GM18508 (cell line): Measurements from ENCODE around the gene MBD5.
"Not testable (repeated sequence)": the region's sequence is repeated elsewhere in the genome, so short reads cannot be mapped to it uniquely, and the experiment has no call there.

ENCODE experiments used
- ATAC-seq: cut with Tn5 transposase; IDR thresholded peaks from one replicate; pipeline ENCODE4 v1.9.1; 2021; ENCODE audit warnings: moderate number of reproducible peaks; ENCODE audit not compliant: insufficient read depth, unreplicated experiment

The MBD5 gene

GRCh38 chr2:148021059-148021861 lies at the start of gene MBD5:
Gene MBD5, plus strand, starts transcription at chr2:148021091.
- peak; percentile 27 for ATAC-seq

GRCh38 chr2:147976102-147976501 lies 44.8 kb upstream of the MBD5 start:
- ATAC-seq: no peak

- no peak for ATAC-seq
These were observed 43.2 kb upstream of the MBD5 start for GRCh38 chr2:147977679-147978078.

GRCh38 chr2:147980940-147981528 lies 39.9 kb upstream of the MBD5 start:
- ATAC-seq: no peak

GRCh38 chr2:147989102-147989501 lies 31.8 kb upstream of the MBD5 start:
- no peak for ATAC-seq

GRCh38 chr2:147989809-147990403 lies 31.0 kb upstream of the MBD5 start:
- ATAC-seq: peak; percentile 72

- not testable (repeated sequence) for ATAC-seq
These were observed 25.9 kb upstream of the MBD5 start for GRCh38 chr2:147994965-147995364.

- ATAC-seq: no peak
These were observed 24.1 kb upstream of the MBD5 start for GRCh38 chr2:147996828-147997227.

- ATAC-seq: no peak
These were observed 22.7 kb upstream of the MBD5 start for GRCh38 chr2:147998203-147998602.

GRCh38 chr2:147999126-147999525 lies 21.8 kb upstream of the MBD5 start:
- ATAC-seq: no peak

GRCh38 chr2:148000095-148000494 lies 20.8 kb upstream of the MBD5 start:
- ATAC-seq: no peak

- ATAC-seq: not testable (repeated sequence)
These were observed 18.5 kb upstream of the MBD5 start for GRCh38 chr2:148002420-148002819.

GRCh38 chr2:148006249-148007007 lies 14.5 kb upstream of the MBD5 start:
- ATAC-seq: no peak

GRCh38 chr2:148007219-148007900 lies 13.5 kb upstream of the MBD5 start:
- no peak for ATAC-seq

GRCh38 chr2:148008411-148008810 lies 12.5 kb upstream of the MBD5 start:
- not testable (repeated sequence) for ATAC-seq

- no peak for ATAC-seq
These were observed 7.0 kb upstream of the MBD5 start for GRCh38 chr2:148013876-148014275.

- ATAC-seq: no peak
These were observed 6.3 kb upstream of the MBD5 start for GRCh38 chr2:148014616-148015015.

- peak; percentile 46 for ATAC-seq
These were observed 506 bp upstream of the MBD5 start, which contains the start of gene ORC4 for GRCh38 chr2:148020111-148021058. Gene ORC4, minus strand, starts transcription at chr2:148020737. Its CDS starts 44,779 bp downstream, at chr2:147975958.

- ATAC-seq: no peak
These were observed 995 bp downstream of the MBD5 start for GRCh38 chr2:148021886-148022285.
